NCI-H345 treated with DMSO at 0.1 percent for 48 hours (cell line): ENCODE data around the gene STK32B.
A peak's percentile ranks its signal among the peaks of the same experiment; 100 is the strongest.

Experiments used
- DNase-seq: peaks from one replicate; lab custom pipeline; 2025; ENCODE audit not compliant: unreplicated experiment; lab: John Stamatoyannopoulos, UW

Gene STK32B

GRCh38 chr4:5029447-5029846 lies 21.8 kb upstream of the STK32B start:
- DNase-seq = no peak

DNA sequence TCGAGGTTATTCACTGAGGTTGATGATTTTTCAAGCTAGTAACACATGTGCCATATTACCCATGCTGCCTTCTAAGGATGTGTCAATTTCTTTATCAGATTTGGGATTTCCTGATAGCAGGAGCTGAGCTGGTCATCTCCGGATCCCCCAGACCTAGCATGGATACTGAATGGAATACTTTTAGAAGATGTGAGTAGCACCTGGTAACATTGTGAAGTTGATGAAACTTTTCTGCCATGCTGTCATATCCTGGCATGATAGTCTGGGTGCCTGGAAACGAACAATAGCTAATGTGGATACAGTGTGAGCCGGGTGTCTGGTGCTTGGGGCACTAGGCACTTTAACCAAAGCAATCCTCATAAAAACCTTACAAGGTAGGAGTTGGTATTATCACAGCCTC lies 21.1 kb upstream of the STK32B start:
- DNase-seq = no peak

DNA sequence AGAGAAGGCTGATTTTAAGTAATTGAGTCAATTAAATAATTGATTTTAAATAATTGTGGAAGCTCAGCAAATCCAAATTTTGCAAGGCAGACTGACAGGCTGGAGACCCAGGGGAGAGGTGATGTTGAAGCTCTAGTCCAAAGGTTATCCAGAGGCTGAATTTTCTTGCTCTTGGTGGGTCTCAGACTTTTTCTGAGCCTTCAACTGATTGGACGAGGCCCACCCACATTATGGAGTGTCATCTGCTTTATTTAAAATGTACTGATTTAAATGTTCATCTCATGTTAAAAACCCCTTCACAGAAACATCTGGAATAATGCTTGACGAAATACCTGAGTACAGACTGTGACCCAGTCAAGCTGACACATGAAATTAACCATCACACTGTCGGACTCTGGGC lies 20.4 kb upstream of the STK32B start:
- DNase-seq = no peak

- DNase-seq = no peak
These were observed 18.5 kb upstream of the STK32B start for GRCh38 chr4:5032813-5033212.

DNA sequence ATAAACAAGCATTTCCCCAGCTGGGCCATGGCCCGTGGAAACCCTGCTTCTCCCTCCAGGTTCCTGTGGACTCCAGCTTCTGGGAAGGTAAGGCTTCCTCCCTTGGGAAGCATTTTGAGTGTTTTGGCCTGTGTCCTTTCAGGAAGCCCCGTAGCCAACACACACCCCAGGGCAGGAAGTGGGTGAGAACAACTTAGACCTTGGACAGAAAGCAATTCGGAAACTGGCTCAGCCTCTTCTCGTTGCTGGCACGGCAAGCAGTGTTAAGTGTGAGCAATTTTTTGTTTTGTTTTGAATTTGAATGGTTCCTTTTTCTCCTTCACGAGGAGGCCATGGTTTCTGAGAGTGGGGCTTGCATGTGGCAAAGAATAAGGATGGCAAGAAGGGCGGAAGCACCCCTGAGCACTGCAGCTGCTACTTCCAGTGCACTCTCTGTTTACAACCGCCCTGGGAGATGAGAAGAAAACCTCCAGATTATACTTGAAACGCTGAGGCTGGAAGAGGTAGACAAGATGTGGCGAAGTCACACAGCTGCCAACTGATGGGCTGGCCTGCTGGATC lies 17.9 kb upstream of the STK32B start:
- DNase-seq = no peak

DNA sequence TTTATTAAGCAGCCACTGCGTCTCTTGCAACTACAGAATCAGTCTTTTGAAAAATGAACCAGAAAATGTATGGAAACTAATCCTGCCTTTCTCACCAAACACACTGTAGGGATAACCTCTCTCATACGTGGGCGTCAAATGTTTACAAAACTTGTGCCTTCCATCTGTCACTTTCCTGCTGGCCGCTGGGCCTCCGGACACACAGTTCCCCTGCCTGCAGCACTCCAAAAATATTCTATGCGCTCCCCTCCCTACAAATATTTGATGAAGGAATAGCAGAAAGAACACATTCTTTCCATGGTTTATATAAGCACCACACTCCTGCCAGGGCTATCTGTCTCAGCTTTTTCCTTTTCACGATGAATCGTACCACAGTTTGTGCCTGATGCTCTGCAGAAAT lies 17.1 kb upstream of the STK32B start:
- no peak for DNase-seq

GRCh38 chr4:5036239-5036638 lies 15.0 kb upstream of the STK32B start:
- no peak for DNase-seq

DNA sequence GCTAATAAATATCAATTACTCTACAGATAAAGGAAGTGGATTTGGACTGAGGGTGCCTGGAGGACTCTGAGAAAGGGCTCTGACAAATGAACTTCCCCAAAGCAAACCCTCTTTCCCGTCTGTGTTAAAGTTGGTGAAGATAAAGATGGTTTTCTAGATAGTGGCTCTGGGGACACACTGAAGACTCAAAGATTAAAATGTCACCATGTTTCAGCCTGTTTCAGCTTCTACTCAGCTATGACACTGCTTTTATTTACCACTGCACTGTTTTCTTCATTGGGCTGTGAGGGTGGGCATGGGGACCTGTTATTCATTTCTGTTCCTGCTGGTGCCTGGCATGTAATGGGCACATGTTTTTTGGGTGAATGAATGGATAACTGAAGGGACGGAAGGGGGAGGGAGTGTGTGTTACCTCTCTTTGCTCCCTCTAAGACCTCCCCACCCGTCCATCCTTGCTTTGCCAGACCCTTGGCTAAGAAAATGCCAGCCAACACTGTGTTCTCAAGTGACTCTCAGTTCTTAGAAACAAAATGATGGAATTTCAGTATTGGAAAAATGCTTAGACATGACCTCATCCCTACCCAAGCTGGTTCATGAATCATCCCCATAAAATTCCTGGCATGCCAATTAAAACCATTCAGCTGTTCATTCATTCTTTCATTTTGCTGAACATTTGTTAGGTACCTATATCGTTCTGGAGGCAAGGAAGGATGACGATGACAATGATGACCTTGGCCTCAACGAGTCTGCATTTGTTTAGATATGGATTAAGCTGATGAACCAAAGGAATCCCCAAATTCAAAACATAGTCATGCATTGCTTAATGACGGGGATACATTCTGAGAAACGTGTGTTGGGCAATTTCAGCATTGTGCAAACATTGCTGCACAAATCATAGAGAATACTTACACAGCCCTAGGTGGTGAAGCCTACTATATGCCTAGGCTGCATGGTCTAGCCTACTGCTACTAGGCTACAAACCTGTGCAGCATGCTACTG lies 13.4 kb upstream of the STK32B start:
- DNase-seq = no peak

DNA sequence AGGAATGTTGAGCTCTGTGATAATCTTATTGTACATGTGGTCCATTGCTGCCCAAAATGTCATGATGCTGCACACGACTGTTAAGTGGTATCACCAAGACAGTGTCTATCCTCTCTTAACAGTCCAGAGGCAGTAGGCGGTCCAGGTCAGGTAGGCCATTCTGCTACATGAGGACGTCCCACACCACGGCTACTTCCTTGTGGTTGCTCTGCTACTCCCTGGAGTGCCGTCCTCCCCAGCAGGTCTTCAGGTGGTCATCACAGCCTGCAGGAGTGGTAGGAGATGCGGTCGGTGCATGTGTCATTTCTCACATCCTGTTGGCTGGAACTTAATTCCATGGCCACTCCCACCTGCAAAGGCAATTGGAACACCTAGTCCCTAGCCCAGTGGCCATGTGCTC lies 11.5 kb upstream of the STK32B start:
- DNase-seq = no peak

DNA sequence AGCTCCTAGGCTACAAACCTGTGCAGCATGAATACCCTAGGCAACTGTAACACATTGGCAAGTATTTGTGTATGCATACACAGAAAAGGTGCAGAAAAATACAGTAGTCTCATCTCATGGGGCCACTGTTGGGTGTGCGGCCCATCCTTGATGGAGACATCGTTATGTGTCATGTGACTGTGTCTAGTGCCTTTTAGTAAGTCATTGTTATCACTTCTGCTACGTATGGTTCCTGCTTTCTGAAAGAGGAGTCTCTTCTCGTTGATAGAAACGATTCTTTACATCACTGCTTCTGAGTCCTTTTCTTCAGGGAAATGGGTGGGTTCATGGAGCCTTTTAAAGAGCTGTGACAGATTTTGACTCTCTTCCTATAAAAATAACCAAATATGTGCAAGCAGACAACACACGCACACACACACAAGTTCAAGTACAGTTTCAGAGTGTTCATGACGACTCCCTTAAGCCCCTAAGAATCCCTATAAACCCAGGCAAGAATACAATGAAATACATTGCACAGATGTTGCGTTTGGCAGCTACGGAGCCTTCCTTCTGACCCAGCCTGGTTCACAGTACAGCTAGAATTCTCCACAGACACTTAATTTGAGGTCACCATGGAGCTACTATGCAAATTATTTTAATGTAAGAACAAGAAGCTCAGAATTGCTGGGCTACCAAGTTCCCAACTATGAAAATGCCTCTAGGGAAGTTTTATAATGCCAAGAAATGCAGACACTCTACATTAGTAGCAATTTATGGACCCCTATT lies 10.2 kb upstream of the STK32B start:
- DNase-seq = no peak

GRCh38 chr4:5041699-5042098 lies 9.6 kb upstream of the STK32B start:
- DNase-seq = no peak

DNA sequence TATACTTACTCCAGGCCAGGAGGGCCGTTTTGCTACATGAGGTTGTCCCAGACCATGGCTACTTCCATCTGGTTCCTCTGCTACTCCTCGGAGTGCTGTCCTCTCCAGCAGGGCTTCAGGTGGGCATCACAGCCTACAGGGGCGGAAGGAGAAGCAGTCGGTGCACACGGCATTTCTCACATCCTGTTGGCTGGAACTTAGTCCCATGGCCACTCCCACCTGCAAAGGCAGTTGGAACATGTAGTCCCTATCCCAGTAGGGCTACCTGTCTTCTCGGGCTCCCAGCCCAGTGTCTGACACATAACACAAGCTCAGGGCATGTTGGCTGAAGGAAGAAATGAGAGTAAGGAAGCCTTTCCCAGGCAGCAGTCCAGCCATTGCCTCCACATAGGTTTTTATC lies 7.7 kb upstream of the STK32B start:
- no peak for DNase-seq

GRCh38 chr4:5044341-5044740 lies 6.9 kb upstream of the STK32B start:
- DNase-seq = no peak

- no peak for DNase-seq
These were observed 6.2 kb upstream of the STK32B start for GRCh38 chr4:5045097-5045496.

DNA sequence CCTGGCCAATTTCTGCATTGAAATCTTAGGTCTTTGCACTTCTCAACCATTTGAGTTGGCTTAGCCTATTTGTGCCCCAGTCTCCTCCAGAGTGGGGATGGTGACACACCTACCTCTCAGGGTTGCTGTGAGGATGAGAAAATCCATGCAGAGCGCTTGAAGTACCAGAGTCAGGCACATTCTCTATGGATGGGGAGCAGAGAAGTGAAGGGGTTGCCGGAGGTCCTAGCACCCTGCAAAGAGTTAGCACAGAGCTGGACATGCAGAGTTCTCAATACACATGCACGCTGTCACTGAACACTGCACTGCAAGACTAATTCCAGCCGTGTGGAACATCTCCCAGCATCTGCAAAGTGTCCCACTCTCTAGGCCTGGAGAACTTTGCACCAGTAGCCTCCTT lies 2.6 kb upstream of the STK32B start:
- DNase-seq = no peak

- DNase-seq = peak; percentile 37
These were observed 581 bp upstream of the STK32B start for GRCh38 chr4:5050520-5051277.

DNA sequence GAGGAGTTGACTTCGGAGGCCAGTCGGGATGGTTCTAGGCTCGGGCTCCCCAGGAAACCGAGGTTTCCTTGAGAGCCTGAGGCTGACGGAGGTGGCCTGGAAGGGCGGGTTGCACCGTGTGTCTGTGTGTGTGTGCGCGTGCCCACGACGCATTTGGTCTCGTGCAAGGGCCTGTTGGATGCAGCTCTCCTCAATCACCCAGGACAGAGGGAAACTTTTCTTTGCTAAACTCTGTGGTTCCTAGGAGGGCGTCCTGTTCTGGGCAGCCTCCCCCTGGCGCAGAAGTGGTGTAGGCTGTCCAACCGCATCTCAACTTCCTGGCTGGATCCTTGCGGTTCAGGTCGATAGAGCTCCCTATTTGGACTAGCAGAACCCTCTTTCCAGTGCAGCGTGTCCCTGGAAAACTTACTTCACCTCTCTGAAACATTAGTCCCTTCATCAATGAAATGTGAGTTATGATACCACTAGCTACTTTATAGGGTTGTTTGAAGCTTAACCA lies 973 bp downstream of the STK32B start:
- no peak for DNase-seq

DNA sequence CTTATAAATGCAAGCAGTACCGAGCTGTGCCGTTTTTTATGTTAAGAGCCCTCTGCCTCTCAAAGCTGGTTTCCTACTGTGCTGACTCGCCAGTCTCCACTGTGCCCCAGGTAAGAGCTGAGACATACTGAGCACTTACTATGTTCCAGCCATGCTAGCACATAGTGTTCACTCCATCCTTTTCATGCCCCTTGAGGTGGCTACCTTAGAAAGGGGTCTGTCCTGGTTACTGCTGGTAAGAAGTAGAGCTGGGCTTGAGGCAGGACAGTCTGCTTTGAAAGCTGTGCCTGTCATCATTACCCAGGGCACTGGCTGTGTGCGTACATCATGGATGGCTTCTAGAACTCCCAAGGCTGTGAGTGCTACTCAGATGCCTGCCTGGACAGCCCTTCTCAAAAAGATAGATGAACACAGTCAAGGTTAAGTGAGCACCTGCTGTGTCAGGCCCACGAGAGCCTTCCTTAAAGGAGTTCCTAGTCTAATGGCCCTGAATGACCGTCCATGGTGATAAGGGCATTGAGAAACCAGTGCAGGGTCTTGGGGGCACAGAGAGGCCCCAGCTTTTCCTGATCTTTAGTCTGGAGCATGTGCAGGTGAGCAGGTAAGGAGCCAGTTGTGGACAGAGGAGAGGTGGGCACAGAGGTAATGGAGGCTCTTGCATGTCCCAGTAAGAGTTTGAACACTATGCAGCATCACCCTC lies 1.6 kb downstream of the STK32B start:
- DNase-seq = no peak

- no peak for DNase-seq
These were observed 3.3 kb downstream of the STK32B start for GRCh38 chr4:5054532-5054931.

GRCh38 chr4:5055411-5055810 lies 4.1 kb downstream of the STK32B start:
- no peak for DNase-seq
